Esophagus muscularis mucosa (tissue), 4 donors: Measurements from ENCODE around the gene LRRC27.

ENCODE experiments used
- EP300 ChIP-seq: sonication (generic); formaldehyde crosslinking; IDR thresholded peaks from one replicate; pipeline ENCODE4 v1.6.1; 2017; ENCODE audit warnings: antibody characterized with exemption
- POLR2AphosphoS5 ChIP-seq, 2 donors: sonication (generic); formaldehyde crosslinking; IDR thresholded peaks; one replicate each; pipeline ENCODE4 v1.6.1; 2017; ENCODE audit warnings: antibody characterized with exemption in 2 of 2
- TF ChIP-seq, protein P1 (sequence below), 3 experiments: fragments of 200-600 bp in 2 of 3; fragments of 450-650 bp in 1 of 3; sonication (generic) in 2 of 3; IDR thresholded peaks; one replicate each; pipeline ENCODE4 v1.5.1; 2017 to 2019; ENCODE audit warnings: antibody characterized with exemption in 3 of 3, mild to moderate bottlenecking in 2 of 3, moderate library complexity in 1 of 3

- no peak for TF ChIP-seq EP300
- TF ChIP-seq POLR2AphosphoS5 (IDR thresholded peaks at IDR 0.05) = no peak
- TF ChIP-seq, protein P1, sequence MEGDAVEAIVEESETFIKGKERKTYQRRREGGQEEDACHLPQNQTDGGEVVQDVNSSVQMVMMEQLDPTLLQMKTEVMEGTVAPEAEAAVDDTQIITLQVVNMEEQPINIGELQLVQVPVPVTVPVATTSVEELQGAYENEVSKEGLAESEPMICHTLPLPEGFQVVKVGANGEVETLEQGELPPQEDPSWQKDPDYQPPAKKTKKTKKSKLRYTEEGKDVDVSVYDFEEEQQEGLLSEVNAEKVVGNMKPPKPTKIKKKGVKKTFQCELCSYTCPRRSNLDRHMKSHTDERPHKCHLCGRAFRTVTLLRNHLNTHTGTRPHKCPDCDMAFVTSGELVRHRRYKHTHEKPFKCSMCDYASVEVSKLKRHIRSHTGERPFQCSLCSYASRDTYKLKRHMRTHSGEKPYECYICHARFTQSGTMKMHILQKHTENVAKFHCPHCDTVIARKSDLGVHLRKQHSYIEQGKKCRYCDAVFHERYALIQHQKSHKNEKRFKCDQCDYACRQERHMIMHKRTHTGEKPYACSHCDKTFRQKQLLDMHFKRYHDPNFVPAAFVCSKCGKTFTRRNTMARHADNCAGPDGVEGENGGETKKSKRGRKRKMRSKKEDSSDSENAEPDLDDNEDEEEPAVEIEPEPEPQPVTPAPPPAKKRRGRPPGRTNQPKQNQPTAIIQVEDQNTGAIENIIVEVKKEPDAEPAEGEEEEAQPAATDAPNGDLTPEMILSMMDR (IDR thresholded peaks at IDR 0.05) = no peak
Observed at GRCh38 chr10:132385389-132385667, 53.3 kb downstream of the LRRC27 start.
